Uterus (tissue), 2 donors: ENCODE results near the gene FOXS1.

ENCODE experiments used
- CTCF ChIP-seq, 4 experiments: fragments of 200-600 bp in 2 of 4; fragments of 450-650 bp in 2 of 4; sonication (generic) in 2 of 4; IDR thresholded peaks; one replicate each; pipeline ENCODE4 v1.5.1; 2016 to 2019; ENCODE audit warnings: antibody characterized with exemption in 4 of 4, mild to moderate bottlenecking in 2 of 4, moderate library complexity in 1 of 4
- POLR2A ChIP-seq, 2 donors: fragments of 450-650 bp; IDR thresholded peaks; one replicate each; pipeline ENCODE4 v1.6.1; 2016; ENCODE audit warnings: antibody characterized with exemption in 2 of 2, mild to moderate bottlenecking in 1 of 2, moderate library complexity in 1 of 2

- TF ChIP-seq CTCF (IDR thresholded peaks at IDR 0.05) (peak in 2 of 4 experiments; percentile 21 to 22), POLR2A (IDR thresholded peaks at IDR 0.05) (peak; percentile 43 to 44)
Observed at GRCh38 chr20:31879143-31879987, 34.0 kb upstream of the FOXS1 start.
